H1 (cell line): ENCODE data around the gene RAD51B. TPM values are rescaled to one million over a fixed set of nuclear protein-coding genes. Genes with fewer than 3 reads are reported as not detected.

Experiments
- CTCF ChIA-PET: fragments of 300-600 bp; sonication (Branson Sonifier 250); formaldehyde crosslinking; loops from one replicate; lab custom pipeline; 2021; ENCODE audit not compliant: partially characterized antibody; lab: Charles Lee
- POLR2A ChIA-PET: fragments of 300-600 bp; sonication (Branson Sonifier 250); formaldehyde crosslinking; loops from one replicate; lab custom pipeline; 2021; ENCODE audit warnings: inconsistent platforms; ENCODE audit not compliant: partially characterized antibody; lab: Charles Lee
- DNase-seq, 2 experiments: peaks; one replicate each; pipeline versions ENCODE4 v3.0.0 to v3.0.0-alpha.2; 2010 to 2022; ENCODE audit warnings: low spot score in 2 of 2, low read depth in 1 of 2, mixed read lengths in 1 of 2
- FAIRE-seq: peaks from 2 replicates; lab custom pipeline; 2011; peaks lifted over from hg19 to GRCh38; lab: Jason Lieb, UNC
- H2AFZ ChIP-seq: 2 replicates; pipeline ENCODE4 v1.8.1; 2012; ENCODE audit warnings: low read length, inconsistent platforms
- H2AK5ac ChIP-seq: 2 replicates; pipeline ENCODE4 v1.6.1; 2013; ENCODE audit warnings: low read depth, low read length
- H2BK120ac ChIP-seq: replicated peaks from 2 replicates; pipeline ENCODE3; 2013; ENCODE audit warnings: low read depth, low read length, inconsistent platforms
- H2BK12ac ChIP-seq: 2 replicates; pipeline ENCODE4 v1.6.1; 2013; ENCODE audit warnings: low read depth, low read length
- H2BK15ac ChIP-seq: 2 replicates; pipeline ENCODE4 v1.6.1; 2013; ENCODE audit warnings: low read length
- H2BK20ac ChIP-seq: 2 replicates; pipeline ENCODE4 v1.6.1; 2013; ENCODE audit warnings: low read length
- H2BK5ac ChIP-seq: 2 replicates; pipeline ENCODE4 v1.6.1; 2013; ENCODE audit warnings: low read depth, low read length
- H3K14ac ChIP-seq: 2 replicates; pipeline ENCODE4 v1.6.1; 2013; ENCODE audit warnings: inconsistent platforms; ENCODE audit not compliant: insufficient read length
- H3K18ac ChIP-seq: 2 replicates; pipeline ENCODE4 v1.6.1; 2013; ENCODE audit warnings: low read length; ENCODE audit errors: extremely low read depth
- H3K23ac ChIP-seq: 2 replicates; pipeline ENCODE4 v1.6.1; 2013; ENCODE audit warnings: inconsistent platforms; ENCODE audit not compliant: insufficient read length
- H3K23me2 ChIP-seq: 2 replicates; pipeline ENCODE4 v1.6.1; 2013; ENCODE audit warnings: low read depth, low read length
- H3K27ac ChIP-seq: 2 replicates; pipeline ENCODE4 v1.6.1; 2011; ENCODE audit warnings: low read depth, low read length, inconsistent platforms
- H3K27me3 ChIP-seq, 4 experiments: replicated peaks in 1 of 4; 1 replicate in 1 of 4; 2 replicates in 3 of 4; pipeline versions ENCODE4 v1.6.1 to v1.8.1; 2011 to 2013; ENCODE audit warnings: low read length in 3 of 4, mild to moderate bottlenecking in 3 of 4, inconsistent platforms in 2 of 4, mixed read lengths in 2 of 4, moderate library complexity in 1 of 4; ENCODE audit not compliant: control insufficient read depth in 3 of 4, insufficient read depth in 3 of 4; ENCODE audit errors: extremely low read depth in 1 of 4
- H3K36me3 ChIP-seq, 4 experiments: 2 replicates each; pipeline versions ENCODE4 v1.6.1 to v1.8.1; 2011 to 2013; ENCODE audit warnings: mild to moderate bottlenecking in 4 of 4, low read length in 3 of 4, moderate library complexity in 2 of 4, control low read depth in 1 of 4, inconsistent platforms in 1 of 4; ENCODE audit not compliant: insufficient read depth in 4 of 4, control insufficient read depth in 2 of 4
- H3K4ac ChIP-seq: replicated peaks from 2 replicates; pipeline ENCODE3; 2013; ENCODE audit warnings: low read length, low read depth, mixed read lengths, inconsistent platforms; ENCODE audit not compliant: insufficient read length
- H3K4me1 ChIP-seq, 4 experiments: replicated peaks in 1 of 4; 1 replicate in 1 of 4; 2 replicates in 3 of 4; pipeline versions ENCODE4 v1.6.1 to v1.8.1; 2011 to 2013; ENCODE audit warnings: low read length in 3 of 4, inconsistent platforms in 2 of 4, mixed read lengths in 1 of 4; ENCODE audit not compliant: insufficient read depth in 4 of 4, control insufficient read depth in 3 of 4
- H3K4me2 ChIP-seq, 2 experiments: 2 replicates each; pipeline versions ENCODE4 v1.6.1 to v1.8.1; 2011 to 2013; ENCODE audit warnings: low read depth in 2 of 2, low read length in 2 of 2, control low read depth in 1 of 2, inconsistent platforms in 1 of 2, mild to moderate bottlenecking in 1 of 2; ENCODE audit not compliant: insufficient read depth in 1 of 2
- H3K4me3 ChIP-seq, 4 experiments: fragments of 200-600, 300-600 bp in 1 of 4; sonication (generic), shearing (Covaris generic), sonication (Bioruptor Twin) in 1 of 4; 2 replicates each; pipeline versions ENCODE4 v1.5.1 to v1.8.1; 2011 to 2016; ENCODE audit warnings: low read length in 4 of 4, low read depth in 3 of 4, control low read depth in 2 of 4, inconsistent platforms in 2 of 4, mild to moderate bottlenecking in 2 of 4, mixed read lengths in 1 of 4, moderate library complexity in 1 of 4; ENCODE audit not compliant: insufficient read depth in 2 of 4; ENCODE audit errors: extremely low read depth in 1 of 4
- H3K56ac ChIP-seq: replicated peaks from 2 replicates; pipeline ENCODE3; 2013; ENCODE audit warnings: low read depth, mild to moderate bottlenecking, mixed read lengths, low read length, inconsistent platforms; ENCODE audit not compliant: insufficient read length
- H3K79me1 ChIP-seq: 2 replicates; pipeline ENCODE4 v1.6.1; 2013; ENCODE audit warnings: low read depth, low read length, control low read depth
- H3K79me2 ChIP-seq, 2 experiments: 2 replicates each; pipeline versions ENCODE4 v1.6.1 to v1.8.1; 2012 to 2013; ENCODE audit warnings: low read length in 2 of 2, mild to moderate bottlenecking in 2 of 2, inconsistent platforms in 1 of 2; ENCODE audit not compliant: insufficient read depth in 2 of 2, control insufficient read depth in 1 of 2
- H3K9ac ChIP-seq, 4 experiments: replicated peaks in 1 of 4; 1 replicate in 1 of 4; 2 replicates in 3 of 4; pipeline versions ENCODE4 v1.6.1 to v1.8.1; 2011 to 2013; ENCODE audit warnings: low read depth in 3 of 4, low read length in 3 of 4, control low read depth in 2 of 4, mild to moderate bottlenecking in 2 of 4, moderate library complexity in 2 of 4, inconsistent platforms in 1 of 4; ENCODE audit errors: extremely low read depth in 1 of 4
- H3K9me3 ChIP-seq, 2 experiments: 2 replicates each; pipeline versions ENCODE4 v1.6.1 to v1.8.1; 2012 to 2013; ENCODE audit warnings: mild to moderate bottlenecking in 2 of 2, moderate library complexity in 2 of 2, control low read depth in 1 of 2, inconsistent platforms in 1 of 2, low read depth in 1 of 2, low read length in 1 of 2, mixed read lengths in 1 of 2; ENCODE audit not compliant: insufficient read depth in 2 of 2
- H4K20me1 ChIP-seq, 2 experiments: replicated peaks in 1 of 2; 2 replicates each; pipeline versions ENCODE3 to v1.8.1; 2011 to 2013; ENCODE audit warnings: inconsistent platforms in 2 of 2, low read length in 2 of 2, mild to moderate bottlenecking in 1 of 2; ENCODE audit not compliant: insufficient read depth in 2 of 2, control insufficient read depth in 1 of 2
- H4K5ac ChIP-seq: 2 replicates; pipeline ENCODE4 v1.6.1; 2013; ENCODE audit warnings: low read length, low read depth, mixed read lengths, inconsistent platforms; ENCODE audit not compliant: insufficient read length
- H4K8ac ChIP-seq: 2 replicates; pipeline ENCODE4 v1.8.0; 2013; ENCODE audit warnings: mild to moderate bottlenecking, moderate library complexity, low read length, inconsistent platforms; ENCODE audit not compliant: insufficient read depth; ENCODE audit errors: extremely low read depth
- H4K91ac ChIP-seq: replicated peaks from 2 replicates; pipeline ENCODE3; 2013; ENCODE audit warnings: low read length, mixed read lengths, inconsistent platforms; ENCODE audit not compliant: insufficient read length
- CTCF ChIP-seq, 3 experiments: IDR thresholded peaks; 1 replicate in 2 of 3; 2 replicates in 1 of 3; pipeline versions ENCODE4 v1.5.1 to v1.6.1; 2011; ENCODE audit warnings: low read length in 3 of 3, mild to moderate bottlenecking in 3 of 3, inconsistent platforms in 2 of 3, low read depth in 1 of 3, moderate library complexity in 1 of 3; ENCODE audit not compliant: insufficient read depth in 1 of 3; ENCODE audit errors: control extremely low read depth in 1 of 3
- MAFK ChIP-seq: IDR thresholded peaks from 2 replicates; pipeline ENCODE4 v1.6.1; 2012; ENCODE audit warnings: low read depth, mild to moderate bottlenecking, improper control_type of control experiment, low read length
- POLR2A ChIP-seq, 2 experiments: IDR thresholded peaks; 1 replicate in 1 of 2; 2 replicates in 1 of 2; pipeline ENCODE4 v1.6.1; 2011; ENCODE audit warnings: low read depth in 2 of 2, low read length in 2 of 2, mild to moderate bottlenecking in 2 of 2; ENCODE audit errors: control extremely low read depth in 1 of 2
- POLR2AphosphoS5 ChIP-seq: IDR thresholded peaks from 2 replicates; pipeline ENCODE4 v1.6.1; 2011; ENCODE audit warnings: low read depth, low read length
- SIN3A ChIP-seq, 2 experiments: IDR thresholded peaks in 1 of 2; conservative IDR thresholded peaks in 1 of 2; 2 replicates each; pipeline ENCODE4 v1.6.1; 2011 to 2012; ENCODE audit warnings: low read length in 2 of 2, improper control_type of control experiment in 1 of 2, low read depth in 1 of 2, mild to moderate bottlenecking in 1 of 2
- SIX5 ChIP-seq: IDR thresholded peaks from 2 replicates; pipeline ENCODE4 v1.6.1; 2011; ENCODE audit warnings: mild to moderate bottlenecking, low read depth, low read length
- WGBS, 2 experiments: shearing (Covaris generic) in 1 of 2; methylation state at CpG; one replicate each; pipeline versions ENCODE4 v1.1.6 to v1.1.7; 2013 to 2015; ENCODE audit warnings: low lambda C conversion rate in 2 of 2, mixed read lengths in 2 of 2, inconsistent platforms in 1 of 2, low coverage in 1 of 2, missing lambda C conversion rate in 1 of 2; ENCODE audit not compliant: insufficient replicate concordance in 2 of 2, insufficient coverage in 1 of 2, insufficient read length in 1 of 2; ENCODE audit errors: extremely low coverage in 1 of 2, missing lambda C conversion rate in 1 of 2; 5-methylcytosine and 5-hydroxymethylcytosine counted together
- polyA plus RNA-seq, 7 experiments: library from polyadenylated mRNA; depleted of rRNA in 3 of 7; stranded (reverse) in 5 of 7; unstranded in 2 of 7; fragments of >200 nt in 5 of 7; fragments of 200-250 nt in 2 of 7; gene quantifications; 1 replicate in 5 of 7; 2 replicates in 1 of 7; 4 replicates in 1 of 7; pipeline versions ENCODE4 v1.2.1 to v1.2.3, GENCODE V29; 2011 to 2013; ENCODE audit warnings: missing spikeins in 2 of 7, mixed read lengths in 2 of 7
- total RNA-seq: library from RNA; stranded (reverse); fragmentation: NEBNext Ultra II Directional; extraction: Animal tissue kit (Norgen Biotek cat#: 25700); gene quantifications from 2 replicates; pipeline ENCODE4 v1.2.1, GENCODE V29; 2021

RAD51B gene
- total and polyA plus RNA-seq, 2 of the 8 experiments (the other 6 are each of a cell fraction or from before 2014, with no cell fraction given), result 3.9 to 14.9 TPM

GRCh38 chr14:68036202-68036601 lies 216.6 kb downstream of the RAD51B start:
- Histone ChIP-seq H3K4ac (no peak overlapping the region), H3K4me2 (no peak overlapping the region), H3K36me3 (no peaks in the 10 kb centered on the region), H2BK5ac (no peak overlapping the region), H3K23me2 (no peaks in the 10 kb centered on the region; the same call in 1 of the 2 replicates), H3K23ac (no peak overlapping the region), H3K27me3 (no peaks in the 10 kb centered on the region), H3K9me3 (no peaks in the 10 kb centered on the region; a peak in 1 of 4 replicates), H4K91ac (no peak overlapping the region), H3K4me3 (no peak overlapping the region), H3K79me2 (no peaks in the 10 kb centered on the region), H2AFZ (no peak overlapping the region), H3K56ac (no peak overlapping the region)
- no peak for FAIRE-seq
- POLR2A ChIA-PET, result no interaction called here
- CTCF ChIA-PET, result no interaction called here
- no peak for TF ChIP-seq MAFK
- no peak for TF ChIP-seq CTCF (IDR thresholded peaks at IDR 0.05; ENCODE audit: control extremely low read depth in 1 of 3, insufficient read depth in 1 of 3, low read depth in 1 of 3, low read length in 3 of 3)
- TF ChIP-seq POLR2A (IDR thresholded peaks at IDR 0.05; ENCODE audit: control extremely low read depth in 1 of 2, low read depth in 2 of 2, low read length in 2 of 2), result no peak
- no peak for TF ChIP-seq SIX5
- TF ChIP-seq POLR2AphosphoS5, result no peak
- no peak for TF ChIP-seq SIN3A (conservative IDR thresholded peaks at IDR 0.05 in 1 of 2, IDR thresholded peaks at IDR 0.05 in 1 of 2; ENCODE audit: low read depth in 1 of 2, low read length in 2 of 2)
- TF ChIP-seq, all 59 proteins: peak for 0
- H3K18ac ChIP-seq, result no peak overlapping the region
- no peaks in the 10 kb centered on the region for H3K79me1 ChIP-seq
- WGBS, 2 experiments, result 80% methylated on average over 6 of the region's 6 CpGs; no CpG with 5 or more reads in 1 of the 2 experiments
- no peaks in the 10 kb centered on the region for H4K20me1 ChIP-seq
- no peak overlapping the region for H3K27ac ChIP-seq
- H3K4me1 ChIP-seq, result peaks cover 0 to 9% (median 6%) of the 10 kb centered on the region in 4 experiments; a peak in 3 of 7 replicates
- no peak for DNase-seq
- H2BK15ac ChIP-seq, result no peak overlapping the region
- no peak overlapping the region for H4K5ac ChIP-seq
- no peak overlapping the region for H3K9ac ChIP-seq
- no peak overlapping the region for H3K14ac ChIP-seq
- H4K8ac ChIP-seq, result no peak overlapping the region
- no peak overlapping the region for H2BK12ac ChIP-seq
- H2BK20ac ChIP-seq, result no peak overlapping the region
- H2BK120ac ChIP-seq, result no peak overlapping the region
- H2AK5ac ChIP-seq, result no peak overlapping the region
